GM23338 (cell line): ENCODE results near the gene TMPRSS13. TPM values are rescaled to one million over a fixed set of nuclear protein-coding genes. Genes with fewer than 3 reads are reported as not detected.

Source experiments
- ATAC-seq: fragments of 200-7000 bp; cut with Tn5 transposase; 3 replicates; pipeline ENCODE4 v1.9.1; 2020
- DNase-seq: peaks from one replicate; pipeline ENCODE4 v3.0.0-alpha.2; 2015; ENCODE audit warnings: low spot score
- H2AFZ ChIP-seq: fragments of 200-600 bp; sonication (generic); 2 replicates; pipeline ENCODE4 v1.8.0; 2016; ENCODE audit warnings: antibody characterized with exemption, mild to moderate bottlenecking, moderate library complexity
- H3F3A ChIP-seq: fragments of 200-600 bp; sonication (generic); replicated peaks from 2 replicates; pipeline ENCODE4 v1.8.0; 2017; ENCODE audit warnings: antibody characterized with exemption, mixed run types, low read depth
- H3K27ac ChIP-seq: fragments of 200-600 bp; sonication (generic); 2 replicates; pipeline ENCODE4 v1.6.1; 2016; ENCODE audit warnings: low read depth
- H3K27me3 ChIP-seq: fragments of 200-600 bp; sonication (generic); 2 replicates; pipeline ENCODE4 v1.8.0; 2016; ENCODE audit warnings: mild to moderate bottlenecking, mixed run types, moderate library complexity; ENCODE audit not compliant: insufficient read depth
- H3K36me3 ChIP-seq: fragments of 200-600 bp; sonication (generic); 2 replicates; pipeline ENCODE4 v1.8.0; 2016; ENCODE audit warnings: mild to moderate bottlenecking; ENCODE audit not compliant: insufficient read depth
- H3K4me1 ChIP-seq: fragments of 200-600 bp; sonication (generic); 2 replicates; pipeline ENCODE4 v1.8.0; 2016; ENCODE audit warnings: mild to moderate bottlenecking, moderate library complexity; ENCODE audit not compliant: insufficient read depth
- H3K4me2 ChIP-seq: fragments of 200-600 bp; sonication (generic); 2 replicates; pipeline ENCODE4 v1.7.1; 2017; ENCODE audit warnings: mixed run types
- H3K4me3 ChIP-seq: fragments of 200-600 bp; sonication (generic); 2 replicates; pipeline ENCODE4 v1.6.1; 2016; ENCODE audit warnings: mixed run types
- H3K79me2 ChIP-seq: fragments of 200-600 bp; sonication (generic); replicated peaks from 2 replicates; pipeline ENCODE4 v1.8.0; 2017; ENCODE audit warnings: mild to moderate bottlenecking; ENCODE audit not compliant: insufficient read depth
- H3K9me2 ChIP-seq: fragments of 200-600 bp; sonication (generic); 2 replicates; pipeline ENCODE4 v1.8.0; 2017; ENCODE audit not compliant: insufficient read depth
- H4K20me1 ChIP-seq: fragments of 200-600 bp; sonication (generic); replicated peaks from 2 replicates; pipeline ENCODE4 v1.8.0; 2017; ENCODE audit warnings: mild to moderate bottlenecking; ENCODE audit not compliant: insufficient read depth
- H3K27ac Mint-ChIP-seq: 2 replicates; pipeline ENCODE4 v1.8.0; 2020; ENCODE audit warnings: inconsistent platforms, mild to moderate bottlenecking, moderate library complexity, mixed read lengths
- H3K27me3 Mint-ChIP-seq: 3 replicates; pipeline ENCODE4 v1.8.0; 2022; ENCODE audit warnings: low read depth, mild to moderate bottlenecking, moderate library complexity, mixed read lengths, inconsistent platforms; ENCODE audit not compliant: insufficient read depth, poor library complexity
- H3K36me3 Mint-ChIP-seq: 3 replicates; pipeline ENCODE4 v1.8.0; 2021; ENCODE audit warnings: low read depth, mild to moderate bottlenecking, inconsistent platforms, moderate library complexity, mixed read lengths
- H3K4me1 Mint-ChIP-seq: 3 replicates; pipeline ENCODE4 v1.8.0; 2020; ENCODE audit warnings: mild to moderate bottlenecking, inconsistent platforms, mixed read lengths
- H3K4me3 Mint-ChIP-seq: 3 replicates; pipeline ENCODE4 v1.8.0; 2021; ENCODE audit warnings: moderate library complexity, mild to moderate bottlenecking, inconsistent platforms, mixed read lengths
- H3K9me3 Mint-ChIP-seq: 3 replicates; pipeline ENCODE4 v1.8.0; 2020; ENCODE audit warnings: moderate library complexity, mild to moderate bottlenecking, inconsistent platforms, mixed read lengths
- CREB1 ChIP-seq: fragments of 250-450 bp; sonication (Bioruptor Pico); IDR thresholded peaks from 2 replicates; pipeline ENCODE4 v1.5.0; 2020; ENCODE audit warnings: low read depth, mild to moderate bottlenecking, moderate library complexity
- CTCF ChIP-seq, 2 experiments: fragments of 200-600 bp in 1 of 2; sonication (generic) in 1 of 2; conservative IDR thresholded peaks; 2 replicates each; pipeline versions ENCODE4 v1.5.1 to v1.6.1; 2016 to 2017; ENCODE audit warnings: antibody characterized with exemption in 2 of 2, low read depth in 2 of 2, mild to moderate bottlenecking in 2 of 2, moderate library complexity in 1 of 2
- ETS1 ChIP-seq: IDR thresholded peaks from 2 replicates; pipeline ENCODE4 v1.6.1; 2016; ENCODE audit warnings: antibody characterized with exemption
- EZH2 ChIP-seq: fragments of 200-600 bp; sonication (generic); IDR thresholded peaks from one replicate; pipeline ENCODE4 v1.8.0; 2017; ENCODE audit warnings: antibody characterized with exemption, mild to moderate bottlenecking, low read depth; ENCODE audit not compliant: unreplicated experiment
- EZH2phosphoT487 ChIP-seq: fragments of 200-600 bp; sonication (generic); IDR thresholded peaks from one replicate; pipeline ENCODE4 v1.8.1; 2018; ENCODE audit warnings: antibody characterized with exemption; ENCODE audit not compliant: unreplicated experiment
- JUNB ChIP-seq: IDR thresholded peaks from one replicate; pipeline ENCODE4 v1.6.1; 2016; ENCODE audit warnings: antibody characterized with exemption; ENCODE audit not compliant: unreplicated experiment
- NANOG ChIP-seq: IDR thresholded peaks from 2 replicates; pipeline ENCODE4 v1.6.1; 2016; ENCODE audit warnings: antibody characterized with exemption, borderline replicate concordance
- POLR2AphosphoS5 ChIP-seq: IDR thresholded peaks from 2 replicates; pipeline ENCODE4 v1.6.1; 2016; ENCODE audit warnings: antibody characterized with exemption, low read depth
- REST ChIP-seq: IDR thresholded peaks from one replicate; pipeline ENCODE4 v1.6.1; 2018; ENCODE audit warnings: antibody characterized with exemption; ENCODE audit not compliant: unreplicated experiment
- STAT1 ChIP-seq: IDR thresholded peaks from one replicate; pipeline ENCODE4 v1.6.1; 2016; ENCODE audit warnings: antibody characterized with exemption; ENCODE audit not compliant: unreplicated experiment
- ZNF114 ChIP-seq: fragments of 250-450 bp; sonication (Bioruptor Pico); IDR thresholded peaks from 2 replicates; pipeline ENCODE4 v1.5.0; 2020; ENCODE audit warnings: mild to moderate bottlenecking, moderate library complexity
- ZNF331 ChIP-seq: fragments of 250-450 bp; sonication (Bioruptor Pico); IDR thresholded peaks from 2 replicates; pipeline ENCODE4 v1.5.0; 2020; ENCODE audit warnings: low read depth, mild to moderate bottlenecking, moderate library complexity
- ZNF462 ChIP-seq: fragments of 250-450 bp; sonication (Bioruptor Pico); IDR thresholded peaks from 2 replicates; pipeline ENCODE4 v1.5.0; 2020; ENCODE audit warnings: mild to moderate bottlenecking, moderate library complexity
- polyA plus RNA-seq: library from polyadenylated mRNA; unstranded; fragments of >200 nt; fragmentation: Nextera tagmentation; extraction: Ambion mirVana; gene quantifications from 2 replicates; pipeline ENCODE4 v1.2.1, GENCODE V29; 2016
- total RNA-seq: library from RNA; depleted of rRNA; stranded (reverse); fragments of >200 nt; shearing (Covaris generic); gene quantifications from 2 replicates; pipeline ENCODE4 v1.2.3, GENCODE V29; 2014

TMPRSS13 gene
- total and polyA plus RNA-seq, 2 experiments from 2014 or later, result 0.31 TPM; not detected in 1

GRCh38 chr11:117902001-117902845 lies 27.0 kb downstream of the TMPRSS13 start:
- H3K36me3 Mint-ChIP-seq, result no peaks in the 10 kb centered on the region
- ATAC-seq, result no peak
- Histone ChIP-seq H3K4me3 (no peak overlapping the region), H3K27ac (no peak overlapping the region), H3K27me3 (no peaks in the 10 kb centered on the region), H3K4me1 (0 out of 2 replicates have a peak, but pooled peaks cover 3% of the 10 kb centered on the region), H2AFZ (no peak overlapping the region), H4K20me1 (no peaks in the 10 kb centered on the region), H3K36me3 (no peaks in the 10 kb centered on the region), H3K4me2 (no peak overlapping the region), H3F3A (no peaks in the 10 kb centered on the region), H3K9me2 (no peaks in the 10 kb centered on the region), H3K79me2 (no peaks in the 10 kb centered on the region)
- peaks cover 5% of the 10 kb centered on the region for H3K27me3 Mint-ChIP-seq
- DNase-seq, result no peak
- H3K9me3 Mint-ChIP-seq, result no peaks in the 10 kb centered on the region
- no peak overlapping the region for H3K27ac Mint-ChIP-seq
- peaks cover under 1% of the 10 kb centered on the region; the same call in 2 of the 3 replicates for H3K4me1 Mint-ChIP-seq
- no peak for TF ChIP-seq POLR2AphosphoS5
- TF ChIP-seq REST, result no peak
- TF ChIP-seq ZNF114 (CRISPR knock-in tag), result no peak
- TF ChIP-seq ZNF462, result no peak
- no peak for TF ChIP-seq ETS1
- TF ChIP-seq EZH2, result no peak
- no peak for TF ChIP-seq JUNB
- TF ChIP-seq NANOG, result no peak
- TF ChIP-seq CREB1 (CRISPR knock-in tag), result no peak
- no peak for TF ChIP-seq CTCF (conservative IDR thresholded peaks at IDR 0.05; ENCODE audit: low read depth in 2 of 2)
- no peak for TF ChIP-seq ZNF331 (CRISPR knock-in tag)
- no peak for TF ChIP-seq EZH2phosphoT487
- no peak for TF ChIP-seq STAT1
- no peak overlapping the region for H3K4me3 Mint-ChIP-seq
